Left kidney (tissue), 1 donor: Measurements from ENCODE around the gene BRME1. TPM values are rescaled to one million over a fixed set of nuclear protein-coding genes. Genes with fewer than 3 reads are reported as not detected.

Source experiments
- polyA plus RNA-seq: library from polyadenylated mRNA; unstranded; fragments of 120-200 nt; gene quantifications from one replicate; pipeline ENCODE4 v1.2.1, GENCODE V29; 2013; ENCODE audit not compliant: insufficient read length

The BRME1 gene
- polyA plus RNA-seq, 1 donor: 6.8 TPM

Other genes starting within 250 kb of the BRME1 start
- 34.2 TPM for gene MRI1, start 141.6 kb downstream of the BRME1 start, polyA plus RNA-seq
- 101 TPM for gene C19orf53, start 131.7 kb downstream of the BRME1 start, polyA plus RNA-seq
- 6.7 TPM for gene ZSWIM4, start 110.7 kb downstream of the BRME1 start, polyA plus RNA-seq
- gene NANOS3, start 29.0 kb downstream of the BRME1 start, polyA plus RNA-seq: 1.2 TPM
- 28.5 TPM for gene CC2D1A, start 84 bp upstream of the BRME1 start, polyA plus RNA-seq
- gene PODNL1, start 32.3 kb upstream of the BRME1 start, polyA plus RNA-seq: 1.2 TPM
- 33.6 TPM for gene DCAF15, start 46.4 kb upstream of the BRME1 start, polyA plus RNA-seq
- gene RFX1, start 100.2 kb upstream of the BRME1 start, polyA plus RNA-seq: 10.5 TPM
- not detected for gene RLN3, start 122.0 kb upstream of the BRME1 start, polyA plus RNA-seq
- gene IL27RA, start 125.6 kb upstream of the BRME1 start, polyA plus RNA-seq: 5.9 TPM
- 21.2 TPM for gene PALM3, start 156.0 kb upstream of the BRME1 start, polyA plus RNA-seq
- gene MISP3, start 166.7 kb upstream of the BRME1 start, polyA plus RNA-seq: 4.6 TPM
- 0.12 TPM for gene C19orf67, start 179.7 kb upstream of the BRME1 start, polyA plus RNA-seq
- 34.0 TPM for gene SAMD1, start 184.6 kb upstream of the BRME1 start, polyA plus RNA-seq
- 96.2 TPM for gene PRKACA, start 211.6 kb upstream of the BRME1 start, polyA plus RNA-seq
- gene ASF1B, start 230.5 kb upstream of the BRME1 start, polyA plus RNA-seq: 21.9 TPM